ENCODE measurements around the gene GFAP.

Gene GFAP

GRCh38 chr17:44903012-44903685 lies 12.2 kb downstream of the GFAP start:
- TF ChIP-seq CTCF (IDR thresholded peaks at IDR 0.05; ENCODE audit: insufficient read depth, missing control alignments), result no peak
- DNase-seq (ENCODE audit: insufficient read length, low spot score) (no peak), FAIRE-seq (no peak)

- FAIRE-seq, result no peak
- TF ChIP-seq CTCF (IDR thresholded peaks at IDR 0.05; ENCODE audit: insufficient read depth, missing control alignments), result no peak
- DNase-seq (ENCODE audit: insufficient read length, low spot score), result no peak
Measured at GRCh38 chr17:44902135-44902760, 13.1 kb downstream of the GFAP start.

GRCh38 chr17:44901411-44901921 lies 13.8 kb downstream of the GFAP start:
- no peak for FAIRE-seq
- TF ChIP-seq CTCF (IDR thresholded peaks at IDR 0.05; ENCODE audit: insufficient read depth, missing control alignments), result no peak
- no peak for DNase-seq (ENCODE audit: insufficient read length, low spot score)

GRCh38 chr17:44900894-44901293 lies 14.4 kb downstream of the GFAP start:
- FAIRE-seq (no peak), DNase-seq (ENCODE audit: insufficient read length, low spot score) (no peak)
- TF ChIP-seq CTCF (IDR thresholded peaks at IDR 0.05; ENCODE audit: insufficient read depth, missing control alignments), result no peak

- TF ChIP-seq CTCF (IDR thresholded peaks at IDR 0.05; ENCODE audit: insufficient read depth, missing control alignments), result no peak
- DNase-seq (ENCODE audit: insufficient read length, low spot score) (peak; percentile 78), FAIRE-seq (no peak)
Measured at GRCh38 chr17:44899074-44899782, 16.1 kb downstream of the GFAP start, which contains the start of gene EFTUD2. Gene EFTUD2, minus strand, starts transcription at chr17:44899445. Its CDS starts 4,924 bp downstream, at chr17:44894521.

GRCh38 chr17:44898768-44899073 lies 16.6 kb downstream of the GFAP start:
- DNase-seq (ENCODE audit: insufficient read length, low spot score) (no peak), FAIRE-seq (no peak)
- no peak for TF ChIP-seq CTCF (IDR thresholded peaks at IDR 0.05; ENCODE audit: insufficient read depth, missing control alignments)

Measured in D721Med (cell line).